GM12865 (cell line): ENCODE data around the gene SEC14L1.

Experiments used
- DNase-seq: peaks from one replicate; pipeline ENCODE4 v3.0.0; 2010; ENCODE audit warnings: low read depth
- H3K4me3 ChIP-seq: 2 replicates; pipeline ENCODE4 v1.5.1; 2011; ENCODE audit warnings: mild to moderate bottlenecking, low read depth, low read length, control low read depth
- TF ChIP-seq, protein P1 (sequence below): IDR thresholded peaks from 2 replicates; pipeline ENCODE4 v1.5.1; 2011; ENCODE audit warnings: low read length, control low read depth, low read depth, inconsistent platforms; ENCODE audit not compliant: insufficient read depth; ENCODE audit errors: missing control alignments

SEC14L1 gene

GRCh38 chr17:77266213-77266612 is 125.4 kb downstream of the SEC14L1 start:
- H3K4me3 ChIP-seq, result no peak overlapping the region
- no peak for DNase-seq
- TF ChIP-seq, protein P1, sequence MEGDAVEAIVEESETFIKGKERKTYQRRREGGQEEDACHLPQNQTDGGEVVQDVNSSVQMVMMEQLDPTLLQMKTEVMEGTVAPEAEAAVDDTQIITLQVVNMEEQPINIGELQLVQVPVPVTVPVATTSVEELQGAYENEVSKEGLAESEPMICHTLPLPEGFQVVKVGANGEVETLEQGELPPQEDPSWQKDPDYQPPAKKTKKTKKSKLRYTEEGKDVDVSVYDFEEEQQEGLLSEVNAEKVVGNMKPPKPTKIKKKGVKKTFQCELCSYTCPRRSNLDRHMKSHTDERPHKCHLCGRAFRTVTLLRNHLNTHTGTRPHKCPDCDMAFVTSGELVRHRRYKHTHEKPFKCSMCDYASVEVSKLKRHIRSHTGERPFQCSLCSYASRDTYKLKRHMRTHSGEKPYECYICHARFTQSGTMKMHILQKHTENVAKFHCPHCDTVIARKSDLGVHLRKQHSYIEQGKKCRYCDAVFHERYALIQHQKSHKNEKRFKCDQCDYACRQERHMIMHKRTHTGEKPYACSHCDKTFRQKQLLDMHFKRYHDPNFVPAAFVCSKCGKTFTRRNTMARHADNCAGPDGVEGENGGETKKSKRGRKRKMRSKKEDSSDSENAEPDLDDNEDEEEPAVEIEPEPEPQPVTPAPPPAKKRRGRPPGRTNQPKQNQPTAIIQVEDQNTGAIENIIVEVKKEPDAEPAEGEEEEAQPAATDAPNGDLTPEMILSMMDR, result no peak
